ENCODE results near the gene ADGRE3. TPM values are rescaled to one million over a fixed set of nuclear protein-coding genes. Genes with fewer than 3 reads are reported as not detected.

The ADGRE3 gene, protein sequence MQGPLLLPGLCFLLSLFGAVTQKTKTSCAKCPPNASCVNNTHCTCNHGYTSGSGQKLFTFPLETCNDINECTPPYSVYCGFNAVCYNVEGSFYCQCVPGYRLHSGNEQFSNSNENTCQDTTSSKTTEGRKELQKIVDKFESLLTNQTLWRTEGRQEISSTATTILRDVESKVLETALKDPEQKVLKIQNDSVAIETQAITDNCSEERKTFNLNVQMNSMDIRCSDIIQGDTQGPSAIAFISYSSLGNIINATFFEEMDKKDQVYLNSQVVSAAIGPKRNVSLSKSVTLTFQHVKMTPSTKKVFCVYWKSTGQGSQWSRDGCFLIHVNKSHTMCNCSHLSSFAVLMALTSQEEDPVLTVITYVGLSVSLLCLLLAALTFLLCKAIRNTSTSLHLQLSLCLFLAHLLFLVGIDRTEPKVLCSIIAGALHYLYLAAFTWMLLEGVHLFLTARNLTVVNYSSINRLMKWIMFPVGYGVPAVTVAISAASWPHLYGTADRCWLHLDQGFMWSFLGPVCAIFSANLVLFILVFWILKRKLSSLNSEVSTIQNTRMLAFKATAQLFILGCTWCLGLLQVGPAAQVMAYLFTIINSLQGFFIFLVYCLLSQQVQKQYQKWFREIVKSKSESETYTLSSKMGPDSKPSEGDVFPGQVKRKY
- total RNA-seq, result not detected in 2 replicates

DNA sequence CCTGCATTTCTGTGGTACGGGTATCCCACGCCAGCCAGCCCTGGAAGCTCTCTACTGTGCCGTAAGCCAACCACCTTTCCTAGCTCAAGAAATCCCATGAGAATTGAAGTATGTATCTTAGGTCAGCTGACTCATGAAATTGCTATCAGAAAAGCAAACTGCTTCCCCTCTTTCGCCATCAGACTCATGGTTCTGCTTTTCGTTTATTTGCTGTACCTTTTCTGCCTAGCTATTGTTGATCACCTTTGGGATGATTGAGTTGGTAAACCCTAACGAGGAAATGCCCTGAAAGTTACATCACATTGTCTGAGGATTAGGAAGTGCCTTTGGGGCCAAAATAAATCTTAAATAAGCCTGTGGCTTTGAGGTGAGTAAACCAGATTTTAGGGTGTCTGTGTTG lies at the start of gene ADGRE3:
TSS of gene ADGRE3 (minus strand) at position 81 of the 400 bp plus-strand sequence. CDS start at position 7, 74 bp downstream.

DNA sequence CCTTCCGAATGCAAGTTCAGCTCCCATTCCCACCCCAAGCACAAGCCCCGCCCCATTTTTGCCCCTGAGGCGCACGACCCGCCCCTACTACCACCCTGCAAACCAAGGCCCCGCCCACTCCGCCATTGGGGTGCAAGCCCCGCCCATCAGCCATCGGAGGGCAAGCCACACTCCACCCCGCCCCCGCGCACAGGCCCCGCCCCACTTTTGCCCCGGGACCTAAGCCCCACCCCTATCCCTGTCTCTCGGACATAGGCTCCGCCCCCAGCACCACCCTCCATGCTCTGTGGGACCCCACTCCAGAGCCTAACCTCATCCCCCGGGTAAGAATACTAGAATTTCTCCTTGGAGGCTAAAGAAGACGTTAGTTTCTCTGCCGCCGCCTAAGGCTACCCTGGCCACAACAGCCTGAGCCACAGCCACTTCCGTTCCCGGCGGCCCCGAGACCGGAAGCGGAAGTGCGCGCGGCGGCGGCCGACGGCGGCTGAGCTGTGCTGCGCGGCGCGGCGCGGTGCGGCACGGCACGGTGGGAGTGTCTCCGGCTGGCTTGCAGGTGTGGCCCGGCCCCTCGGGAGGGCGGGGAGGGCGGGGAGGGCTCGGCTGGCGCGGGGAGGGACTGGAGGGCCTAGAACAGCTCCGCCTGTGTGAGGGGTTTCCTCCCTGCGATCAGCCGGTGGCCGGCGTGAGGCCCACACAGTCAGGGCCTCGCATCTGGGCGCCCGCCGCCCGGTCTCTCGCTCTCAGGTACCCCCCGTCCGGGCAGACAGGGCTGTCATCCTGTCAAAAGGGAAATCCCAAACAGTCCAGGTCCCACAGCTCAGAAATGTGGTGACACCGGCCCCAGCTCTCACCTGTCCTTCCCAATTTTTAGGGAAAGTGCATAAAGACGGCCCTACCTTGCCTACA lies 15.2 kb upstream of the ADGRE3 start, which contains the start of gene ZNF333:
TSS of gene ZNF333 (plus strand) at position 451 of the 906 bp plus-strand sequence. CDS start 3,444 bp downstream, outside the sequence.

DNA sequence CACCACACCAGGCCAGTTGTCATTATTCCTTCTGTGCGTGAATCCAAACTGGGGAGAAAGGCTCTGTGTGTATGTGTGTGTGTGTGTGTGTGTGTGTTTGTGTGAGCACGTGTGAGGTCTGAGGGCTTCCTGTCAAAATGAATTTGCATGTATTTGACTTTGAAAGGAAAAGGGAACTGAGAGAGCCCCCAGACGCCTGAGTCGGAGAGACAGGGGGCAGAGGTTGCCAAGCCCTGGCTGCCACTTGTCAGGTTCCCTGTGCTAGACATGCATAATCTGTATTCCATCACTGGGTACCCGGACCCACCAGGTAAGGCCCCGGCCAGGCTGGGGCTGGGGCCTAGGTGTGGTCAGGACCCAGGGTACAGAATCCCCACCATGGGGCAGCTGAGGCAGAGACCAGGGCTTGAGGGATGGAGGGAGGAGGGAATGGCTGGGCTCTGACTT lies 91.7 kb downstream of the ADGRE3 start, which contains the start of gene CLEC17A:
TSS of gene CLEC17A (plus strand) at position 191 of the 447 bp plus-strand sequence. CDS start at position 268, 77 bp downstream.

DNA sequence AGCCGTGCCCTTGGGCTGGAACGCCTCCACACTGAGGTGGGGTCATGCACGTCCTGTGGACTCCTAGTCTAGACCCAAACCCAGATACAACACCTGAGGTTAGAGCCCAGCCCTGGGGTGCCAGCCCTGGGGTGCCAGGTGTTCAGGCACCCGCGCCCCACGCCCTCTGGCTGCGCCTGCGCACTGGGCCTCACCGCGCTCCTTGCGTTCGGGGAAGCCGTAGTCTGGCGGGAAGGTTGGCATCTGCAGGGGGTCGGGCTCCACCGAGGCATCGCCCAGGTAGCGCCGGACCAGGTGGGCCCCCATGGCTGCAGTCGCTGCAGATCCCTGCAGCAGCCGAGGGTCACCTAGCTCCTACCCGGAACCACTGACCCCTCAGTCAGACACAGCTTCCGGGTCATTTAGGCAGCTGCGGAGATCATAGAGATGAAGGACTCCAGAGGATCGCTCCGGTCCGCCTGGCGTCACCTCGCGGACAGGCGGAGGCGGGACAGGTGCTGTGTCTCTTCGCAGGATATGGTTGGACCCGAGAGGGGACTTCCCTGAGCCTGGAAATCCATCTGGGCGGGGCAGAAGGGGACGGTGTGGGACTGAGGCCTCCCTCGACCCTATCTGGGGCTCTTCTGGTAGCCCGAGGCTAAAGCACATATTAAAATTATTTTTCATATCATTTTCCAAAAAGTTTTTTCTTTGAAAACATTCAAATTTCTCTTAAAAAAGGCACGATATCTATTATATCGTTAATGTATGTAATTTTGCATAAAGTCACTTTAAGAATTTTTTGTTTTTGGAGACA lies 102.8 kb downstream of the ADGRE3 start, which contains the start of gene NDUFB7:
TSS of gene NDUFB7 (minus strand) at position 372 of the 796 bp plus-strand sequence. CDS start at position 306, 66 bp downstream.

Small RNA genes lying within 50 kb of the gene (small RNA-seq; reads per million reads assigned to genes)
- not detected for gene AC022149.2
- not detected for gene RN7SL842P

Other genes with a start within 250 kb of the ADGRE3 start
- gene PKN1, start 241.5 kb downstream of the ADGRE3 start, total RNA-seq, result 218 and 248 TPM in 2 replicates
- gene PTGER1, start 199.5 kb downstream of the ADGRE3 start, total RNA-seq, result 0.07 and 0.27 TPM in 2 replicates
- gene GIPC1, start 178.7 kb downstream of the ADGRE3 start, total RNA-seq, result 87.1 and 106 TPM in 2 replicates
- 54.4 and 58.1 TPM in 2 replicates for gene DNAJB1, start 156.4 kb downstream of the ADGRE3 start, total RNA-seq
- gene TECR, start 145.2 kb downstream of the ADGRE3 start, total RNA-seq, result 22.6 and 38.4 TPM in 2 replicates
- 165 and 173 TPM in 2 replicates for gene NDUFB7, start 102.8 kb downstream of the ADGRE3 start, total RNA-seq
- gene CLEC17A, start 91.8 kb downstream of the ADGRE3 start, total RNA-seq, result not detected in 2 replicates
- gene ZNF333, start 15.2 kb upstream of the ADGRE3 start, total RNA-seq, result 13.4 and 14.8 TPM in 2 replicates
- gene ADGRE2, start 103.7 kb upstream of the ADGRE3 start, total RNA-seq, result not detected in 2 replicates
- not detected in 2 replicates for gene OR7A5, start 160.3 kb upstream of the ADGRE3 start, total RNA-seq
- gene OR7C1, start 160.3 kb upstream of the ADGRE3 start, total RNA-seq, result not detected in 2 replicates
- gene OR7A10, start 174.1 kb upstream of the ADGRE3 start, total RNA-seq, result not detected in 2 replicates
- not detected in 2 replicates for gene OR7A17, start 211.3 kb upstream of the ADGRE3 start, total RNA-seq